Uterus (tissue), 4 donors: ENCODE measurements around the gene SPIRE1. TPM values are rescaled to one million over a fixed set of nuclear protein-coding genes. Genes with fewer than 3 reads are reported as not detected.

ENCODE experiments used
- DNase-seq, 2 donors: peaks; one replicate each; pipeline ENCODE4 v3.0.0-alpha.2; 2019 to 2020
- H3K27ac ChIP-seq, 2 donors: fragments of 200-600 bp; sonication (generic); 1 replicate in 1 of 2; 2 replicates in 1 of 2; pipeline ENCODE4 v1.5.1; 2016 to 2018
- H3K27me3 ChIP-seq, 2 donors: fragments of 200-600 bp; sonication (generic); one replicate each; pipeline ENCODE4 v1.5.1; 2018 to 2019; ENCODE audit warnings: control low read depth in 1 of 2
- H3K36me3 ChIP-seq, 2 donors: fragments of 200-600 bp; sonication (generic); one replicate each; pipeline ENCODE4 v1.5.1; 2019; ENCODE audit warnings: control low read depth in 1 of 2
- H3K4me1 ChIP-seq, 2 donors: fragments of 200-600 bp; sonication (generic); one replicate each; pipeline ENCODE4 v1.5.1; 2018 to 2019; ENCODE audit warnings: control low read depth in 1 of 2
- H3K4me3 ChIP-seq, 2 donors: fragments of 200-600 bp; sonication (generic); 1 replicate in 1 of 2; 2 replicates in 1 of 2; pipeline ENCODE4 v1.5.1; 2018 to 2019; ENCODE audit warnings: mild to moderate bottlenecking in 1 of 2
- H3K9me3 ChIP-seq, 2 donors: fragments of 200-600 bp; sonication (generic); one replicate each; pipeline ENCODE4 v1.5.1; 2019; ENCODE audit warnings: control low read depth in 1 of 2
- CTCF ChIP-seq, 4 experiments: fragments of 200-600 bp in 2 of 4; fragments of 450-650 bp in 2 of 4; sonication (generic) in 2 of 4; IDR thresholded peaks; one replicate each; pipeline ENCODE4 v1.5.1; 2016 to 2019; ENCODE audit warnings: antibody characterized with exemption in 4 of 4, mild to moderate bottlenecking in 2 of 4, moderate library complexity in 1 of 4
- POLR2A ChIP-seq, 2 donors: fragments of 450-650 bp; IDR thresholded peaks; one replicate each; pipeline ENCODE4 v1.6.1; 2016; ENCODE audit warnings: antibody characterized with exemption in 2 of 2, mild to moderate bottlenecking in 1 of 2, moderate library complexity in 1 of 2
- intact Hi-C: fragments of 100-400 bp; cut with DNase I; formaldehyde crosslinking; loops from one replicate; pipeline ENCODE4 v1.15.1; 2023; ENCODE audit warnings: low total_unique reads
- total RNA-seq, 4 donors: library from RNA; depleted of rRNA in 3 of 4; stranded (reverse); fragments of >200 nt in 3 of 4; gene quantifications; one replicate each; pipeline versions ENCODE4 v1.1.0 to v1.2.4, GENCODE V29; 2014 to 2023
- donor health status: DM: yes; HTN: yes; CAD: no.

SPIRE1 gene
- total RNA-seq, 4 donors from 2014 or later: 12.9 to 78.1 (median 27.5) TPM

DNA sequence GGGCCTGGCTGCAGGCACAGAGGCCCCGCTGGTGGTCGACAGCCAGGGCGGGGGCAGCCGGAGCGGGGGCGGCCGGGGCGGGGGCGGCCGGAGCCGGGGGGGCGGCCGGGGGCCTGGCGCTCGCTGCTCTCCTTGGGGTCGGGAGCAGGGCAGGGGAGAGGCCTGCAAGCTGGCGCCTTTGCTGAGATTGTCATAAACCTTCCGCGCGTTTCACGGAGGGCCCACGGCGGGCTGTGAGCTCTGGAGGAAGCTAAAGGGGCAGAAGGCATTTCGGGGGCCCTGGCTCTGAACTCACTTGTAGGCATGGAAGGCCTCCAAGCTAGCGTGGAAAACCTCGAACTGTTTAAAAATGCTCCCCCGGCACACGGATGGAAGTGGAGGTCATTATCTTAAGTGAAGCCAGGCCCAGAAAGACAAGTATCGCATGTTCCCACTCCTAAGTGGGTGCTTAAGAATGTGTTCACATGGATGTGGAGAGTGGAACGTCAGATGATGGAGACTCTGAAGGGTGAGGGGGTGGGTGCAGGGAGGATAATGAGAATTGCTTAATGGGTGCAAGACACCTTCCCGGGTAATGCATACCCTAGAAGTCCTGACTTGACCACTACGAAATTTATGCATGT, 249.5 kb downstream of the SPIRE1 start:
- DNase-seq: no peak
- no peaks in the 10 kb centered on the region for H3K27me3 ChIP-seq
- peak overlapping the region; percentile 83 to 87 for H3K27ac ChIP-seq
- no peaks in the 10 kb centered on the region for H3K4me1 ChIP-seq
- intact Hi-C loops: no loop called here
- peak overlapping the region; percentile 41 to 69 for H3K4me3 ChIP-seq
- TF ChIP-seq CTCF (IDR thresholded peaks at IDR 0.05) (no peak), POLR2A (IDR thresholded peaks at IDR 0.05) (no peak)
- H3K36me3 ChIP-seq: no peaks in the 10 kb centered on the region
- no peaks in the 10 kb centered on the region for H3K9me3 ChIP-seq

DNA sequence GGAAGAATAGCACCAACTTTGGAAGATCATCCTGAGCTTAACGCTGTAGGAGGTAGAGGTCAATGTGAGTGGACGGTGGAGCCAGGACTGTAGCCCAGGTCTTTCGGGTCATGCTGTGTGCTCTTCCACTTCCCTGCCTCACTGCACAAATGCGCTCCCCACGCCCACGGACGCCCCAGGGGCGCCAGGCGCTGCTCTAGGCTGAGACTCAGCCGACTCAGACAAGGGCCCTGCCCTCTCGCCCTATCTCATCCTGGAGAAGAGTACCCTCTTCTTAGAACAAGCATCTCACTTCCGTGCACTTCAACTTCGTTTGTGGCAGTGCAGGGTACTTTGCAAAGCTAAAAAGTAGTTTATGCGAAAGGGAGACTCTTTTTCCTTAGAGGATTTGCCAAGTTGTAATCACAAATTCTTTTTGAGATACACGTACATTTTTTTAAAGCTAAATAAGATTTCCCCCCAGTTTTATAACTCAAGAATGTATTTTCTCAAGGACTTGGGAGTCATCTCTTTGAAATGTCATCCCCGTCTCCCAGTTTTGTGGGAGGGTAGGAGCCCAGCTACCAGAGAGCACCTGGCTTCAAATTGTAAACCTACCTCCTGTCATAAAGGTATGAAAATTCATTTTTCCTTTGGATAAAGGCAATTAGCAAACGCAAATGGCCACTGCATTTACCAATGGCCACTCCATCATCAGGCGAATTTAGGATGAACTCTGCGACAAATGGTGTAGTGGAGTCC, 251.4 kb downstream of the SPIRE1 start:
- intact Hi-C loops: no loop called here

GRCh38 chr18:12405066-12405465, 252.8 kb downstream of the SPIRE1 start:
- Histone ChIP-seq H3K36me3 (no peaks in the 10 kb centered on the region), H3K4me1 (no peaks in the 10 kb centered on the region), H3K9me3 (no peaks in the 10 kb centered on the region), H3K27ac (no peak overlapping the region), H3K4me3 (no peak overlapping the region), H3K27me3 (no peaks in the 10 kb centered on the region)
- TF ChIP-seq CTCF (IDR thresholded peaks at IDR 0.05) (no peak), POLR2A (IDR thresholded peaks at IDR 0.05) (no peak)
- no peak for DNase-seq
- intact Hi-C loops: no loop called here

More for the DNA sequence above, 251.4 kb downstream of the SPIRE1 start:
- Histone ChIP-seq H3K27ac (no peak overlapping the region), H3K36me3 (no peaks in the 10 kb centered on the region), H3K4me3 (no peak overlapping the region), H3K9me3 (no peaks in the 10 kb centered on the region), H3K27me3 (no peaks in the 10 kb centered on the region), H3K4me1 (no peaks in the 10 kb centered on the region)
- no peak for TF ChIP-seq CTCF (IDR thresholded peaks at IDR 0.05)
- TF ChIP-seq POLR2A (IDR thresholded peaks at IDR 0.05): no peak
- no peak for DNase-seq

- no peaks in the 10 kb centered on the region for H3K9me3 ChIP-seq
- no peaks in the 10 kb centered on the region for H3K36me3 ChIP-seq
- H3K27me3 ChIP-seq: no peaks in the 10 kb centered on the region
- no peak overlapping the region for H3K4me3 ChIP-seq
- no peak for DNase-seq
- no peak overlapping the region for H3K27ac ChIP-seq
- intact Hi-C loops: no loop called here
- no peaks in the 10 kb centered on the region for H3K4me1 ChIP-seq
- no peak for TF ChIP-seq CTCF (IDR thresholded peaks at IDR 0.05)
- TF ChIP-seq POLR2A (IDR thresholded peaks at IDR 0.05): no peak
These were observed 254.1 kb downstream of the SPIRE1 start for GRCh38 chr18:12403601-12404506.
